Panc1 (cell line): ENCODE data around the gene CATSPERB. TPM values are rescaled to one million over a fixed set of nuclear protein-coding genes. Genes with fewer than 3 reads are reported as not detected.

Source experiments
- ATAC-seq: fragments of 200-7000 bp; cut with Tn5 transposase; 2 replicates; pipeline ENCODE4 v1.9.1; 2020; ENCODE audit warnings: mild to moderate bottlenecking, moderate library complexity
- BruUV-seq: library from RNA; stranded (reverse); fragments of 400-500 nt; replicated peaks from 2 replicates; lab custom pipeline; 2021; lab: Mats Ljungman, UMichigan
- CTCF ChIA-PET: fragments of 300-600 bp; sonication (Branson Sonifier 250); formaldehyde crosslinking; loops from one replicate; lab custom pipeline; 2022; ENCODE audit warnings: antibody characterized with exemption; lab: Charles Lee
- POLR2A ChIA-PET: fragments of 300-600 bp; sonication (Branson Sonifier 250); formaldehyde crosslinking; loops from one replicate; lab custom pipeline; 2022; ENCODE audit warnings: antibody characterized with exemption; lab: Charles Lee
- DNase-seq: peaks from one replicate; pipeline ENCODE4 v3.0.0-alpha.2; 2010; ENCODE audit warnings: low read depth, low spot score
- H3K27ac ChIP-seq: 2 replicates; pipeline ENCODE4 v1.5.1; 2011; ENCODE audit warnings: mild to moderate bottlenecking, low read length, inconsistent platforms
- H3K27me3 ChIP-seq: fragments of 200-500 bp; sonication (Bioruptor generic); 2 replicates; pipeline ENCODE4 v1.6.0; 2014; ENCODE audit warnings: low read length, inconsistent platforms; ENCODE audit not compliant: control insufficient read depth, insufficient read depth
- H3K36me3 ChIP-seq: fragments of 200-500 bp; sonication (Bioruptor generic); 2 replicates; pipeline ENCODE4 v1.5.1; 2014; ENCODE audit warnings: inconsistent platforms, mild to moderate bottlenecking, low read length, moderate library complexity; ENCODE audit not compliant: control insufficient read depth, insufficient read depth
- H3K4me1 ChIP-seq: 2 replicates; pipeline ENCODE4 v1.5.1; 2011; ENCODE audit warnings: inconsistent platforms, mild to moderate bottlenecking, low read length, moderate library complexity; ENCODE audit not compliant: control insufficient read depth, insufficient read depth
- H3K4me3 ChIP-seq, 2 experiments: 2 replicates each; pipeline ENCODE4 v1.5.1; 2011 to 2012; ENCODE audit warnings: low read depth in 2 of 2, low read length in 2 of 2, mild to moderate bottlenecking in 2 of 2, inconsistent platforms in 1 of 2, moderate library complexity in 1 of 2
- H3K9me3 ChIP-seq: fragments of 200-500 bp; sonication (Bioruptor generic); 2 replicates; pipeline ENCODE4 v1.5.1; 2014; ENCODE audit warnings: low read depth, mild to moderate bottlenecking, inconsistent platforms, low read length, moderate library complexity; ENCODE audit not compliant: control insufficient read depth, insufficient read depth
- CTCF ChIP-seq: fragments of 450-650 bp; IDR thresholded peaks from 2 replicates; pipeline ENCODE4 v1.5.1; 2017; ENCODE audit warnings: mild to moderate bottlenecking
- POLR2AphosphoS5 ChIP-seq: IDR thresholded peaks from 2 replicates; pipeline ENCODE4 v1.6.1; 2012; ENCODE audit warnings: mild to moderate bottlenecking, low read depth, low read length, moderate library complexity
- SIN3A ChIP-seq: IDR thresholded peaks from 2 replicates; pipeline ENCODE4 v1.6.1; 2012; ENCODE audit warnings: low read depth, mild to moderate bottlenecking, low read length, moderate library complexity, borderline replicate concordance; ENCODE audit not compliant: insufficient read depth
- TCF7L2 ChIP-seq: IDR thresholded peaks from 2 replicates; pipeline ENCODE4 v1.6.1; 2011; ENCODE audit warnings: mild to moderate bottlenecking, low read depth, low read length, inconsistent platforms
- in situ Hi-C: cut with HindIII; loops from 2 replicates; pipeline ENCODE4 v1.10.0; 2016; ENCODE audit warnings: low sequenced_read_pairs, low pct_unique_long_range_greater_than_20kb
- intact Hi-C: fragments of 100-400 bp; cut with micrococcal nuclease; formaldehyde crosslinking; loops from one replicate; pipeline ENCODE4 v1.10.0; 2022; ENCODE audit not compliant: unreplicated experiment
- total RNA-seq: library from RNA; stranded (reverse); gene quantifications from one replicate; pipeline ENCODE4 v1.2.1, GENCODE V29; 2021; ENCODE audit not compliant: unreplicated experiment
- TF ChIP-seq, protein P1 (sequence below), 2 experiments: IDR thresholded peaks; 2 replicates each; pipeline ENCODE4 v1.6.1; 2011 to 2012; ENCODE audit warnings: low read depth in 2 of 2, control low read depth in 1 of 2, low read length in 1 of 2, mild to moderate bottlenecking in 1 of 2, moderate library complexity in 1 of 2; ENCODE audit not compliant: insufficient read depth in 1 of 2

The CATSPERB gene
- total RNA-seq, 1 experiment from 2014 or later = not detected

GRCh38 chr14:91716999-91717398, 14.9 kb downstream of the CATSPERB start:
- Histone ChIP-seq H3K27ac (no peak overlapping the region), H3K4me3 (no peak overlapping the region), H3K9me3 (no peaks in the 10 kb centered on the region), H3K36me3 (no peaks in the 10 kb centered on the region), H3K27me3 (no peaks in the 10 kb centered on the region), H3K4me1 (no peaks in the 10 kb centered on the region)
- ATAC-seq (no peak), DNase-seq (no peak)
- in situ Hi-C loops (no loop called here), intact Hi-C loops (no loop called here)
- no peak for TF ChIP-seq CTCF
- TF ChIP-seq TCF7L2 = no peak
- no peak for TF ChIP-seq POLR2AphosphoS5
- TF ChIP-seq, protein P1, sequence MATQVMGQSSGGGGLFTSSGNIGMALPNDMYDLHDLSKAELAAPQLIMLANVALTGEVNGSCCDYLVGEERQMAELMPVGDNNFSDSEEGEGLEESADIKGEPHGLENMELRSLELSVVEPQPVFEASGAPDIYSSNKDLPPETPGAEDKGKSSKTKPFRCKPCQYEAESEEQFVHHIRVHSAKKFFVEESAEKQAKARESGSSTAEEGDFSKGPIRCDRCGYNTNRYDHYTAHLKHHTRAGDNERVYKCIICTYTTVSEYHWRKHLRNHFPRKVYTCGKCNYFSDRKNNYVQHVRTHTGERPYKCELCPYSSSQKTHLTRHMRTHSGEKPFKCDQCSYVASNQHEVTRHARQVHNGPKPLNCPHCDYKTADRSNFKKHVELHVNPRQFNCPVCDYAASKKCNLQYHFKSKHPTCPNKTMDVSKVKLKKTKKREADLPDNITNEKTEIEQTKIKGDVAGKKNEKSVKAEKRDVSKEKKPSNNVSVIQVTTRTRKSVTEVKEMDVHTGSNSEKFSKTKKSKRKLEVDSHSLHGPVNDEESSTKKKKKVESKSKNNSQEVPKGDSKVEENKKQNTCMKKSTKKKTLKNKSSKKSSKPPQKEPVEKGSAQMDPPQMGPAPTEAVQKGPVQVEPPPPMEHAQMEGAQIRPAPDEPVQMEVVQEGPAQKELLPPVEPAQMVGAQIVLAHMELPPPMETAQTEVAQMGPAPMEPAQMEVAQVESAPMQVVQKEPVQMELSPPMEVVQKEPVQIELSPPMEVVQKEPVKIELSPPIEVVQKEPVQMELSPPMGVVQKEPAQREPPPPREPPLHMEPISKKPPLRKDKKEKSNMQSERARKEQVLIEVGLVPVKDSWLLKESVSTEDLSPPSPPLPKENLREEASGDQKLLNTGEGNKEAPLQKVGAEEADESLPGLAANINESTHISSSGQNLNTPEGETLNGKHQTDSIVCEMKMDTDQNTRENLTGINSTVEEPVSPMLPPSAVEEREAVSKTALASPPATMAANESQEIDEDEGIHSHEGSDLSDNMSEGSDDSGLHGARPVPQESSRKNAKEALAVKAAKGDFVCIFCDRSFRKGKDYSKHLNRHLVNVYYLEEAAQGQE (IDR thresholded peaks at IDR 0.05; ENCODE audit: insufficient read depth in 1 of 2, low read depth in 2 of 2, low read length in 1 of 2) = no peak
- TF ChIP-seq SIN3A = no peak
- POLR2A ChIA-PET = no interaction called here
- CTCF ChIA-PET = no interaction called here
- no TSS peak for BruUV-seq

- DNase-seq = no peak
- intact Hi-C loops = no loop called here
Measured at GRCh38 chr14:91714805-91715204, 17.1 kb downstream of the CATSPERB start.

More at GRCh38 chr14:91714805-91715204, 17.1 kb downstream of the CATSPERB start:
- BruUV-seq = no TSS peak
- no peaks in the 10 kb centered on the region for H3K36me3 ChIP-seq
- in situ Hi-C loops = no loop called here
- H3K4me3 ChIP-seq = no peak overlapping the region
- no peak for TF ChIP-seq TCF7L2
- TF ChIP-seq, protein P1 (IDR thresholded peaks at IDR 0.05; ENCODE audit: insufficient read depth in 1 of 2, low read depth in 2 of 2, low read length in 1 of 2) = no peak
- TF ChIP-seq POLR2AphosphoS5 = no peak
- no peak for TF ChIP-seq CTCF
- TF ChIP-seq SIN3A = no peak
- no peak overlapping the region for H3K27ac ChIP-seq
- H3K9me3 ChIP-seq = no peaks in the 10 kb centered on the region
- H3K27me3 ChIP-seq = no peaks in the 10 kb centered on the region
- POLR2A ChIA-PET = no interaction called here
- H3K4me1 ChIP-seq = no peaks in the 10 kb centered on the region
- CTCF ChIA-PET = interaction anchor here (0.7 kb wide), 1 partner anchor 52 kb away, joined by 3 read pairs; no protein-coding TSS in a partner anchor
- no peak for ATAC-seq
